ENCODE data around the gene DVL1.

DVL1 gene

DNA sequence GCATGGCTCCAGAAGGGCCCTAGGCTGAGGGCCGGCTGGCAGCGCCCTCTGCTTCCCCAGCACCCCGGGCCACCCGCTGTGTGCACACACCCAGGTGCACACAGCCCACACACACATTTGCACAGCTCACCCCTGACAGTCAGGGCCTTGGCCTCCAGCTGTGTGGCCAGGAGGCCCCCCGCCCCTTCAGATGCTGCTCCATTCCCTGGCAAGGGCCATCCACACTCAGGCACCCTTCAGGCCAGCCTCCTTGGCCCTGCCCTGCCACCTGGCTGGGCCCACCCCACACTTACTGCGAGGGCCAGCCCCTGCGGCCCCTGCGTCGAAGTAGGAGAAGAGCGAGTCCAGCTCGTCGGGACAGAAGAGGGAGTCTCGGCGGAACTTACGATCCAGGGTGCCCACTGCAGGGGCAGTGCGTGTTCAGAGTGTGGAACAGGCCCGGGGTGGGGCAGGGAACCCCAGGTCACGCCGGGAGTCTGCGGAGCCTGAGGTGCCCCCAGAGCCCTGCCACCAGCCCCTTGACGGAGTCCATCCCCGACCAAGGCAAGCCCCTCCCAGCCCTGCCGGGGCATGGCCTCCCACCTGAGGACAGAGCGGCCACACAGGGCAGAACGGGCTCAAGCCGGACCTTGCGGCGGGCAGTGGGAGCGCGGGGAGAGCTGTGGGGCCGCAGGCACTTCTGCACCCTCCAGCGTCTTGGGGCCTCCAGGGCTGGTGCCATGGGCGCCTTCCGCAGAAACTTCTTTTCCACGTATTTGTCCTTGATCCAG is 53.9 kb downstream of the DVL1 start:
- DNase-seq: no peak

DNA sequence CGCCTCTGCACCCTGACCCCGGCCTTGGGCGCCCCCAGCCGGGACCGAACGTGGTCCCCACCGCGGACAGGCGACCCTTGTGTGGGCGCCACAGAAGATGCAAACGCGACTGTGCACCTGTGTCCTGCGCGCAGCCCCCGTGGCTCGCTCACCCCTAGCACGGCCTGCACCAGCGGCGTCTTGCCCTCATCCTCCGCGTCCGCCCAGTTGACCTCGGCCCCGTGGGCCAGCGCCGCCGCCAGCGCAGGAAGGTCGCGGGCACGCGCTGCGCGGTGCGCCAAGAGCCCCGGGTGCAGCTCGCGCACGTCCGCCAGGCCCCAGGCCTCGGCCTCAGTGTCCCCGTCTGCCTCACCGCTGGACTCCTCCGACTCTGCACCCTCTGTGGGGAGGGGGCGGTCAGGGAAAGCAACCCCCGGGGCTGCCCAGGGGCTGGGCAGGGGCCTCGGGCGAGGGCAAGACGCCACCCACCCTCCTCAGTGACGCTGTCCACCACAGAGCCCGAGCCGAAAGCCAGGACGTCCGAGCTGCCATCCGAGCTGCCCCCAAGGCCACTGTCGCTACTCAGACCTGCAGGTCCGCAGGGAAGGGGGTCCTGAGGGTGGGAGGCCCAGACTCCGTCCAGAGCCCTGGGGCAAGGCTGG is 54.8 kb downstream of the DVL1 start:
- no peak for DNase-seq

DNA sequence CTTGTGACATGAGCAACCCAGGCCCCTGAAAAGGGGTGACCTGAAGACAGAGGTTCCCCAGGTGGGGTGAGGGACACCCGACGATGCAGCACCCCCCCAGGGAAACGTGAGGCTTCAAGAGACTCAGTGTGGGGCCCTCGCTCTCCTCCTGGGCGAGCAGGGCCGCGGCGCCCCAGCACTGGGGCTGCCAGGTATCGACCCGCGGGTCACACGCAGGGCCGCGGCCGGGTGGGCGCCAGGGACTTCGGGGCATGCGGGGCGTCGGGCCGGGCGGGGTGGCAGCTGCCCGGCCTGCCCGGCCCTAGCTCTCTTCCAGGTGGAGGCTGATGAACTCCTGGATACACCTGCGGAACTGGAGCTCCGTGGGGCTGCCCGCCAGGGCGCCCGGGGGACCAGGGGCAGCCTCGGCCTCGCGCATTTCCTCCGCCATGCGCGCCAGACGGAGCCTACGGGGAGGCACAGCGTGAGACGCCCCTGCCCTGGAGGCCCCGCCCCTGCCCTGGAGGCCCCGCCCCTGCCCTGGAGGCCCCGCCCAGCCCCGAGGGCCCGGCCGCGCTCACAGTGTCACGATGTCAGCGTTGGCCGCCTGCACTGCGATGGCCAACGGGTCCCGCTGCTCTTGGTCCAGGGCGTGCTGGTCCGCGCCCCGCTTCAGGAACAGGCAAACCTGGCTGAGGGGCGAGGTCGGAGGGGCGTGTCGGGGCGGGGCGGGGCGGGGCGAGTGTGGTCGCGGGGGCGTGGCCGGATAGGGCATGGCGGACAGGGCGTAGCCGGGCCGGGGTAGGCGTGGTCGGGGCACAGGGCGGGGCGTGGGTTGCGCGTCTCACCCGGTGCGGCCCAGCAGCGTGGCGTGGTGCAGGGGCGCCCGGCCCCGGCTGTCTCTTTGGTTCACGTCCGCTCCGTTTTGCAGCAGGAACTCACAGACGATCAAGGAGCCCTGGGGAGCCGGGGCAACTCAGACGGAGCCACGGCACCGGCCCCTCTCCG is 55.7 kb downstream of the DVL1 start:
- no peak for DNase-seq

DNA sequence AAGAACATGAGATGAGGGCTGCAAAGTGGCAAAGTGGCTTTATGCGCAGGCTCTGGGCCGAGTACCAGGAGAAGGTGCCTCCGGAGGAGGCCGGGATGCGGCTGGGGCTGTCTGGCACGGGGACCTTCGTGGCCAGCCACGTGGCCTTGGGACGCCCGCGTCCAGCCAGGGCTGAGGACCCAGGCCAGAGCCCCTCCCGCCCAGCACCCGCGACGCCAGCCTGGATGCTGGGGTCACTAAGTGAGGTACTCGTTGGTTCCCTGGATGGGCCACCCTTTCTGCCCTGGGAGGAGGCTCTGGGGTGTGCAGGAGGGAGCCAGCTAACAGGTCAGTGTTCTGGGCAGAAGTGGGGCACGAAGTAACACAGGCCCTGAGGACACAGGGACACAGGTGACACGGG is 56.4 kb downstream of the DVL1 start:
- DNase-seq: no peak

DNA sequence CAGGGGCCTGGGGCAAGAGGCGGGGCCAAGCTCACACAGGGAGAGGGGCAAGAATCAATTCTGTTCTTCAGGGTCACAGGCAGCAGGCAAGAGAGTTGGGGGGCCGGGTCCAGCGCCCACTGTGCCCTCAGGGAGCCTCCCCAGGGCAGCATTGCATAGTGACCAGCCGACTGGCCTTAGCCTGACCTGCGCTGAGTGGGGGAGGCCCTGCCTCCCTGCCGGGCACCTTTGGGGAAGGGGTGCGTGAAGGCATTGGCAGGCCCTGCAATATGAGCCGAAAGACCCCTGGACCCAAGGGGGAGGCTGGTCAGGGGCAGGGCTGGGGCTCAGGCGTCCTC is 56.8 kb downstream of the DVL1 start:
- DNase-seq: no peak

DNA sequence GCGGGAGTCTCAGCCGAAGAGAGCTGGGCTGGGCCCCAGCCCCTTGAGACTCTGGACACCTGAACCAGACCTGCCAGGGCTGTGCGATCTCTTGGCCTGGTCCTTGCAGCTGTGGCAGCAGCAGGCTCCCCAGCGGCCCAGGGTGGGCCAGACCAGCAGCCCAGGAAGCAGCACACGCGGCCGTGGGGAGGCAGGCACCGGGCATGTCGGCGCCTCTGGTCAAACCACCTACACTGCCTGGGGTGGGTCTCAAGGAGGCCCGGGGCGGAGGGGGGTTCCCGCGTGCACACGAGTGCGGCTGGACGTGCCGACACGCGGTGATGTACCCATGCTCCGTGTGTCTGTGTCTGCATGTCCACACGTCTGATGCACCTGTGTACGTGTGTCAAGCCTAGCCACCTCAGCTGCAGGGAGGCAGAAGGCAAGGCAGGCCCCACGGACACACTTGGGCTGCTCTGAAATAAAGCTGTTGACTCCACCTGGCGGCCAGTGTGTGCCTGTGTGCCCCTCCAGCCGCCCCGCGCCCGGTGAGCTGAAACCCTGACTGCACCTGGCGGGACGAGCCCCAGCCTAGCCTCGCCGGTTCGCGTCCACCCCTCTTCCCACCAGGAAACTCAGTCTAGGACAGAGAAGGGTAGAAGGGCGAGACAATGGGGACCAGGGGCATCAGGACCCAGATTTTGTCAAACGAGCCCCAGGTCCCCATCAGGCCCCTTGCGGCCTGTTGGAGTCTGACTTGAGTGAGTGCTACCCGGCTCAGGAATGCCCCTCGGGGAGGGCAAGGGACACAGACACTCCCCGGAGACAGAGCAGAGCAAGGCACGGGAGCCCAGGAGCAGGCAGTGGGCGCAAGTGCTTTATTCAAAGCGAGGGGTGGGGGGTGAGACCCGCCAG is 57.4 kb downstream of the DVL1 start:
- DNase-seq: peak; percentile 42

DNA sequence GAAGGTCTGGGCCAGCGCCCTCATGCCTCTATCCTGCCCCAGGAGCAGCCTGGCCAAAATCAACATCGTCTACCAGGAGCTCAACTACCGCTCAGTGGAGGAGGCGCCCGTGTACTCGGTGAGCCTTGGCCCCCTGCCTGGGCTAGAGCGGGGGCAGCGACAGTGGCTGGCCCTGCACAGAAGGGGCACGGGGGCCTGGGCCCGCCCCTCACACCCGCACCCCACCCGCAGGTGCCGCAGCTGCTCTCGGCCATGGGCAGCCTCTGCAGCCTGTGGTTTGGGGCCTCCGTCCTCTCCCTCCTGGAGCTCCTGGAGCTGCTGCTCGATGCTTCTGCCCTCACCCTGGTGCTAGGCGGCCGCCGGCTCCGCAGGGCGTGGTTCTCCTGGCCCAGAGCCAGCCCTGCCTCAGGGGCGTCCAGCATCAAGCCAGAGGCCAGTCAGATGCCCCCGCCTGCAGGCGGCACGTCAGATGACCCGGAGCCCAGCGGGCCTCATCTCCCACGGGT is 58.1 kb downstream of the DVL1 start:
- DNase-seq: no peak

DNA sequence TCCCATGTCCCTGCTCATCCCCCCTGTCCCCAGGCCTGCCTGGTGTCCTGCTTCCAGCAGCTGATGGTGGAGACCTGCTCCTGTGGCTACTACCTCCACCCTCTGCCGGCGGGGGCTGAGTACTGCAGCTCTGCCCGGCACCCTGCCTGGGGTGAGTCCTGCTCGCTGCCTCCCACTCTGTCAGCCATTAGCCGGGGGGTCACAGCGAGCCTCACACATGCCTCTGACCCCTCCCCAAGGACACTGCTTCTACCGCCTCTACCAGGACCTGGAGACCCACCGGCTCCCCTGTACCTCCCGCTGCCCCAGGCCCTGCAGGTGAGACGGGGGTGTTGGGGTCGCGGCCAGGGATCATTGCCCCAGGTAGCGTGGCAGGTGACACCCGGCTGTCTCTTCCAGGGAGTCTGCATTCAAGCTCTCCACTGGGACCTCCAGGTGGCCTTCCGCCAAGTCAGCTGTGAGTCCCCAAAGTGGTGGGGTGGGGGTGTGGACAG is 58.9 kb downstream of the DVL1 start:
- no peak for DNase-seq

DNA sequence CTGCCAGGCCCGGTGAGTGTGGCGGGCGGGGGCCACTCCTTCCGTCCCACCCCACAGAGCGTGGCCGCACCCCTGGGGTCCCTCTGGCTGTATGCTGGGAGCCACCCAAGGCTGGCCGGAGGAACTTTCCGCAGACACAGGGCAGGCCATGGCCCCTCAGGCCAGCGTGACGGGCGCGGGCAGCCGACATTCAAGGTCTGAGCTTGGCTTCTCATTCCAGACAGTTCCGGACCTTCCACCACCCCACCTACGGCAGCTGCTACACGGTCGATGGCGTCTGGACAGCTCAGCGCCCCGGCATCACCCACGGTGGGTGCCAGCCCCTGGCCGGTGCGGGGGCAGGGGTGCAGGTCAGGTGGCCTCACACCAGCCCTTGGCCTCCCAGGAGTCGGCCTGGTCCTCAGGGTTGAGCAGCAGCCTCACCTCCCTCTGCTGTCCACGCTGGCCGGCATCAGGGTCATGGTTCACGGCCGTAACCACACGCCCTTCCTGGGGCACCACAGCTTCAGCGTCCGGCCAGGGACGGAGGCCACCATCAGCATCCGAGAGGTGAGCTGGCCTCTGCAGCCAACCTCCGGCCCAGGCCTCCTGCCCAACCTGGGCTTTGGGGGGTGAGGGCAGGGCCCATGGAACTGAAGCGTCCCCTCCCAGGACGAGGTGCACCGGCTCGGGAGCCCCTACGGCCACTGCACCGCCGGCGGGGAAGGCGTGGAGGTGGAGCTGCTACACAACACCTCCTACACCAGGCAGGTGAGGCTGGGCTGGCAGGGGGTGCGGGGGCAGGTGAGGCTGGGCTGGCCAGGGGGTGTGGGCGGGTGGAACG is 61.7 kb downstream of the DVL1 start:
- no peak for DNase-seq

DNA sequence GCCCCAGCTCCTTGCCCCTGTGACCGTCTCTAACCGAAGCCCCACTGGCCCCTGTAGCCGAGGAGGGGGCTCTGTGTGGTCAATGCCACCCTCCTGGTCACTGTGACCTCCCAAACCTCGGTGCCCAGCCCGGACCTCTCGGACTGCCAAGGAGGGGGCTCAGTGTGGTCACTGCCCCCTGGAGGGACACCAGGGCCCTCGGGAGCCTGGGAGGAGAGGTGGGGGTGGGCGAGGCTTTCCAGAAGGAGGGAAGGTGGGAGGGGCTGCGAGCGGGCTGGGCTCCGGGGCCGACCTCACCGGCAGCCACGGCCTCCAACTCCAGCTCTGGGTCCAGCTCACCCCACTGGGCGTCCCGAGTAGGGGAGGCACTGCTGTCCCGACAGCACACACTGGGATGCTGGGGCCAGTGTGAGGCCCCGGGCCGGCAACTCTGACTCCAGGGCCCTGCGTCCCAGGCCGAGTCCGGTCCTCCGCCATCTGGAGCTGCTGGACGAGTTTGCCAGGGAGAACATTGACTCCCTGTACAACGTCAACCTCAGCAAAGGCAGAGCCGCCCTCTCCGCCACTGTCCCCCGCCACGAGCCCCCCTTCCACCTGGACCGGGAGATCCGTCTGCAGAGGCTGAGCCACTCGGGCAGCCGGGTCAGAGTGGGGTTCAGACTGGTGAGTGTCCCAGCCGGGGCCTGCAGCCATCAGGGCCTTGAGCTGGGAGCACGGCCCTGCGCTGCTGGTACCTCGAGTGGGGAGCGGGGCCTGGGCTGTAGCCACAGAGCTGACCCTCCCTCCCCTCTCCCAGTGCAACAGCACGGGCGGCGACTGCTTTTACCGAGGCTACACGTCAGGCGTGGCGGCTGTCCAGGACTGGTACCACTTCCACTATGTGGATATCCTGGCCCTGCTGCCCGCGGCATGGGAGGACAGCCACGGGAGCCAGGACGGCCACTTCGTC is 62.6 kb downstream of the DVL1 start:
- DNase-seq: no peak

DNA sequence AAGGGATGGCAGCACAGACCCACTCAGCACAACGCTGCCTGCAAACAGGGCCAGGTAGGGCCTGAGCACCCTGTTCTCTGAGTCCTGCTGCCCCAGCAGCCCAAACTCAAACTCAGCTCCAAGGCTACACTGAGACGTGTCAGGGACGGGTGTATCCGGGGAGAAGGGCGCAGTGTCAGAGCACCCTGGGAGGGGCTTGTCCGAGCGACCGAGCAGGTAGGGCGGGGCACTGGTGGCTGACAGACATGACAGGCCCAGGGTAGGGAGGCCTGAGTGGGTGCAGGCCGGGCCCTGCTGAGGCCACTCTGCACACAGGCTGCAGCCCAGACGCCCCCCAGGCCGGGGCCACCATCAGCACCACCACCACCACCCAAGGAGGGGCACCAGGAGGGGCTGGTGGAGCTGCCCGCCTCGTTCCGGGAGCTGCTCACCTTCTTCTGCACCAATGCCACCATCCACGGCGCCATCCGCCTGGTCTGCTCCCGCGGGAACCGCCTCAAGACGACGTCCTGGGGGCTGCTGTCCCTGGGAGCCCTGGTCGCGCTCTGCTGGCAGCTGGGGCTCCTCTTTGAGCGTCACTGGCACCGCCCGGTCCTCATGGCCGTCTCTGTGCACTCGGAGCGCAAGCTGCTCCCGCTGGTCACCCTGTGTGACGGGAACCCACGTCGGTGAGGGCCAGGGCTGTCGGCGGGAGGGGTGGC is 63.5 kb downstream of the DVL1 start:
- DNase-seq: no peak
